Panc1 (cell line): ENCODE data around the gene TMEM248.

Experiments
- CTCF ChIP-seq: fragments of 450-650 bp; IDR thresholded peaks from 2 replicates; pipeline ENCODE4 v1.5.1; 2017; ENCODE audit warnings: mild to moderate bottlenecking
- POLR2AphosphoS5 ChIP-seq: IDR thresholded peaks from 2 replicates; pipeline ENCODE4 v1.6.1; 2012; ENCODE audit warnings: mild to moderate bottlenecking, low read depth, low read length, moderate library complexity
- REST ChIP-seq, 2 experiments: IDR thresholded peaks; 2 replicates each; pipeline ENCODE4 v1.6.1; 2011 to 2012; ENCODE audit warnings: low read depth in 2 of 2, control low read depth in 1 of 2, low read length in 1 of 2, mild to moderate bottlenecking in 1 of 2, moderate library complexity in 1 of 2; ENCODE audit not compliant: insufficient read depth in 1 of 2
- SIN3A ChIP-seq: IDR thresholded peaks from 2 replicates; pipeline ENCODE4 v1.6.1; 2012; ENCODE audit warnings: low read depth, mild to moderate bottlenecking, low read length, moderate library complexity, borderline replicate concordance; ENCODE audit not compliant: insufficient read depth
- TCF7L2 ChIP-seq: IDR thresholded peaks from 2 replicates; pipeline ENCODE4 v1.6.1; 2011; ENCODE audit warnings: mild to moderate bottlenecking, low read depth, low read length, inconsistent platforms

DNA sequence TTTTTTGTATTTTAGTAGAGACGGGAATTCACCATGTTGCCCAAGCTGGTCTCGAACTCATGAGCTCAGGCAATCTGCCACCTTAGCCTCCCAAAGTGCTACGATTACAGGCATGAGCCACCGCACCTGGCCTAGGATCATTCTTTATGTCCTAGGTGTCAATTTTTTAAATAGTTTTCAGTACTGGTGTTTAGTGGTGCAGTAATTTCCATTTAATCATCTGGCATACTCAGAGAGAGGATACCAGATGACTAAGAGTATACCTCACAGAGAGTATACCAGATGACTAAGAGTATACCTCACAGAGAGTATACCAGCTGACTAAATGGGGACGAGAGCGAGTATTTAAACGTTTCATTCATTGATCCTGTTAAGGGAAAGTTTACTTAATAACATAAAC lies 37.3 kb upstream of the TMEM248 start:
- TF ChIP-seq CTCF, result no peak
- TF ChIP-seq POLR2AphosphoS5, result no peak
- TF ChIP-seq REST (IDR thresholded peaks at IDR 0.05; ENCODE audit: insufficient read depth in 1 of 2, low read depth in 2 of 2, low read length in 1 of 2), result no peak
- no peak for TF ChIP-seq SIN3A
- TF ChIP-seq TCF7L2, result no peak
